Globus pallidus (tissue), 1 donor: ENCODE results near the gene ATL2.
"Not testable (repeated sequence)": the region's sequence is repeated elsewhere in the genome, so short reads cannot be mapped to it uniquely, and the experiment has no call there.

ENCODE experiments used
- DNase-seq: peaks from one replicate; pipeline ENCODE4 v3.0.0-alpha.2; 2015; ENCODE audit warnings: low spot score

The ATL2 gene

DNA sequence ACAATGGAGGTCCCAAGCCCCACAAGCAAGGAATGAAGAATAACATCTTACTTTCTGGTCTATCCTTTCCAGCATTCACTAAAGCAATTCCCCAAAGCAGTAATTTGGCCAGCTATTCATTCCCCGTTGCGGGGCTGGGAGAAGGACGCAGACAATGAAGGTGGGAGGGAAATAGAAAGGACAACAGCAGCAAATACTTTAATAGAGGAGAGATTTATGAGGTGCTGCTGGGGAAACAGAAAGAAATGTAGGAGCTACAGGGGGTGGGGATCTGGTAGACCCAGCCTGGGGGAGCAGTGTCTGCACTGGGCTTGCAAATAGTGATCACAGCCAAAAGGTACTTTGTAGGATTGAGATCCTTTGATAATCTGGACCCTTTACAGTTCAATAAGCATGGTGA, 13.9 kb upstream of the ATL2 start:
- no peak for DNase-seq

DNA sequence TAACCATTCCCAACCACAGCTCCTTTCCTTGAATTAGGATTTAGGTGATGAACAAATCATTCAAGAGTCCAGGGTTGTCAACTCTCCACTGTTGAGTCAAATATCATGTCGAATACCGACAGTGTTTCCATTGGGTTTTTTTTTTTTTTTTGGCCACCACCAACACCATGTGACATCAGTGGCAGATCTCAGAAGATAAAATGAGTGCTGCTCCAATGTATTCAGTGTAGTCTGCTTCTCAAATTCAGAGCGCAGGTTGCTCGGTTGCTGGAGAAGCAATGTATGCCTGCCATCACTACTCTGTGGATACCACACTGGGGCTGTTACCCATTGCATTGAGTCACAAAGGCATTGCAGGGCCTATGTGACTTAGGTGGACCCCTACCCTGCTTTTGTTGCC, 10.8 kb upstream of the ATL2 start:
- no peak for DNase-seq

DNA sequence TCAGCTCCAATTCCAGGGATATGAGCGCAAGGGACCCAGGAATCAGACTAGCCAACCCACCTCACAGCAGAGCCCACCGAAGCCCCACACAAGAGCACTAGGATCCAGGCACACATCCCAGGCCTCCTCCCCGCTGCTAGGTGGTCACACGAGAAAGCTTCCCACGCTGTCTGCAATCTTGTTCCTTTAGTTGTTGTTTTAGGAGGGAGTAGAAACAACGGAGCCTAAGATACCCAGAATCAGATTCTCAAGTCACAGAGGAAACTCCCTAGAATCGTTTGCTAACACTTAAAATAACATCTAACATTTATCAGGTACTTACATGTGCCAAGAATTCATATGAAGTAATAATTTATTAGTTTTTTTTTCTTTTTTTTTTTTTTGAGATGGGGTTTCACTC, 9.7 kb upstream of the ATL2 start:
- DNase-seq, result no peak

DNA sequence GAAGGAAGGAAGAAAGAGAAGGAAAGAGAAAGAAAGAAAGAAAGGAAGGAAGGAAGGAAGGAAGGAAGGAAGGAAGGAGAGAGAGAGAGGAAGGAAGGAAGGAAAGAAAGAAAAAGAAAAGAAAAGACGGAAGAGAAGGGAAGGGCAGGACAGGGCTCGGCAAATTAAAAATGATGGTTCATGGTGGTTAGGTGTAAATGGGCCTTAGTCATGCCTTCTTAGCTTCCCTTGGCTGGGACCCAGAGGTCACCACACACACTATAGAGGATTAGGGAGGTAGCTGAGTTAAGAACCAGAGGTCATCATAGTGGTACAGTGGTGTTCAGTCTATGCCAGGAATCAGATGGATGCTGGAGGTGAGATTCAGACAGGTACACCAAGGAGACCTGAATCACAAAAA, 9.3 kb upstream of the ATL2 start:
- no peak for DNase-seq

DNA sequence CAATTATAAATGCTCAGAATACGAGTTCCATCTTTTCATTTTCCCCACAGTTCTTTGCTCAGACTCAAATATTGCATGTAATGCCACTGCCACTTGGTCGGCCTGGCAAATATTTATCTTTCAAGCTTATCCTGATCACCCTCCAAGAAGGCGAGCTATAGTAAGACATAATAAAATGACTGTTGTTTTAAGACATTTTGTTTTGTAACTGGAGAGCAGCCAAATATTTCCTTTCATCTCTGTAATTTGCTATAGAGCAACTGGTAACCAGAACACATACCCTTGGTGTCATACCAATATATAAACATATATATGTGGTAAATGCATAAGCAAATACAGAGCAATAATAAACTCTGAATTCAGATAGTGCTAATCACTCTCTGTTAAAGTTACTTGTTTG, 7.3 kb upstream of the ATL2 start:
- no peak for DNase-seq

DNA sequence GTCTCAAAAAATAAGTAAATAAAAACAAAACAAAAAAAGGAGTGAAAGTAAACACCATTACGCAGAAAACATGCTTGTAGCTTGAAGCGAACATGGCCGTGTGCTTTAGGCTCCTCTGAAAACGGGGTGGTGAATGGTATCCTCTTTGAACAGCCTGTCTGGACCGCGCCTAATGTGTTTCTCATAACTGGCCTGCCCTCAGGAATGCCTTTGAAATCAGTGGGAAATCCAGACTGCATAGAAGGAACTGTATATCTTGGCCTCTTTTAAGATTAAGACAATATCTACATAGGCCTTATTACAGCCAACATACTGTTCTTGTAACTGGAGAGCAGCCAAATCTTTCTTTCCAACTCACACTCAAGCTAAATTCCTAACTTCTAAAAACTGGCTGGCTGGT, 6.7 kb upstream of the ATL2 start:
- not testable (repeated sequence) for DNase-seq

DNA sequence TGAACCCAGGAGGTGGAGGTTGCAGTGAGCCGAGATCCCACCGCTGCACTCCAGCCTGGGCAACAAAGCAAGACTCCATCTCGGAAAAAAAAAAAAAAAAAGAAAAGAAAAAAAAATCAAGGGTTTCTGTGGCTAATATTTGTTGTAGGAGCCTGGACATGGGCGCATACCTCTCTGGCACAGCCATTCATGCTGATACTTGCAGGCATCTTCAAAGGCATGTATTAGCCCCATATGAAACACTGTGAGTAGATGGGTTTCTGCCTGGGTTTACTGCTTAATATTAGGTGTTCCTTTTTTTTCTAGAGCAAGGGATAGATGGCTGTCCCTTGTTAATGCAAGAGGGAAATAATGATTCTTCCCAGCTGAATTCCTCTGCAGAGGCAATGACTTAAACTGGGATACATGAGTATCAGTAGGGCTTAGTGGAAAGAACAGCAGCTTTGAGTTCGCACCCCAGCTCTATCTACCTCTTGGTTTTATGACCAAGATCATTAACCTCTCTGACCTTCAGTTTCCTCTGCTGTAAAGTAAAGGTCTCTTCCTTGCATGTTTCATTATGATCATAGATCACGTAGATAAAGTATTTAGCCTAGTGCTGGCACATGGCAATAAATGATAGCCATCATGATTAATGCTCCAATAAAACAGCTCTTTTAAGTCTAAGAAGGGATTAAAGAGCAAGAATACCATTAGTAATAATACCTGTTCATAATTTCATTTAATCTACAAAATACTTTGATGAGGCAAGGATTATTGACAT, 4.5 kb upstream of the ATL2 start:
- DNase-seq, result no peak

DNA sequence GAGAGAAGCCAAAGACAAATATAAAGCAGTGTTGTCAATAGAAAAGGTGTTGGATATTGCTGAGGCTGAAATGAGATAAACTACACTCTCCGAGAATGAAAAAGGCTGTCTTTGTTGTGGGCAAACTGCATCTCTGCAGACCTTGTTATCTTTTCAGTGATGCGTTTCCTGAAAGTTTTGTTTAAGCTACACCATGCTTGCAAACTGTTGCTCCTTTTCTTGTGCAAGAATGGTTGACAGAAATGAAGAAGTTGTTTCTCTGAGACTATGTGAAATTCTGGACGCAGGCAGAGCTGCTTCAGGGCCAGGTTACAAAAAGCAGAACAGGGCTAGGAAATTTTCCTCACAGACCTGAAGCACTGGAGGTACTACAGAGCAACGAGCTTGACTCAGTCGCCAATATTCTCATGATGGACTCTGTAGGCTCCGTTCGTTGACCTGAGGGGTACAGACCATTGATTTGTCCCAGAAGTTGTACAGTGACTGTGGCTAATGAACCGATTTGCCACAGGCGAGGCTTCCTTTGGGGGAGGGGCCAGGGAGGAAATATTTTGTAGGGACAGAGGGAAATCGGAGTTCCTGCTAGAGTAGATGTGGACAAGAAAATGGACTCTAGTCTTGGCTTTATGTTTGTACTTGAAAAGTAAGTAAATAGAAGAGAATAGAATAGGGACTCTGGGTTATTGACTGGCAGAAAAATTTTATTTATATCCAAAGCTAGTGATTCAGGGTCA, 3.5 kb upstream of the ATL2 start:
- DNase-seq, result no peak

DNA sequence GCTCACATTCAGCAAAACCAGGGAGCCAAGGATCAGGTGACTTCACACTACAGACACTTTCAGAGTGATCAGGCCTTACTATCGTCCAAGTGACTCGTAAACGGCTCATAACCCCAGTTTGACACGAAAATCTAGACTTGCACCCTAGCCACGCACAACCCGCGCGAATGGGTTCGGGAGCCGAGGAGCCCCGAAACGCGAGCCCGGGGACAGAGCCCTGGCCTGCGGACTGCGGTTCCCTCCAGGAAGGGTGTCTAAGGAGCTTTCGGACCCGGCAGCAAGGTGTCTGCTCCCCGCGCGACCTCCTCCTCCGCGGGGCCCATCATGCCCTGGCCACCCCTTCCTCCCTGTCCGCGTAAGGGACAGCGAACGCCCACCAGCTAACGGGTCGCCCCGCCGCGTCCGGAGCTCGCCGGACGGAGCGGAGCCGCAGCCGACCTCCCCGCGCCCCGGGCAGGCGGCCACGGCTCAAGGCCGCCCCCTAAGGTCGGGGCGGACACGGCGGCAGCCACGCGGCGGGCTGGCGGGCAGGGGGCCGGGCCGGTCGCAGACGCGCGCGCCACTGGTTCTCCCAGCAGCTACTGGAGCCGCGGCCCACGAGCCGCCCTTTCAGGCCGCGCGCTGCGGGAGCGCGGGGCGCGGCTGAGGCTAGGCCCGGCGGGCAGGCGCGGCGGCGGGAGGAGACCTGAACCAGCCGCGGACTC, 575 bp downstream of the ATL2 start:
- DNase-seq, result peak; percentile 55

DNA sequence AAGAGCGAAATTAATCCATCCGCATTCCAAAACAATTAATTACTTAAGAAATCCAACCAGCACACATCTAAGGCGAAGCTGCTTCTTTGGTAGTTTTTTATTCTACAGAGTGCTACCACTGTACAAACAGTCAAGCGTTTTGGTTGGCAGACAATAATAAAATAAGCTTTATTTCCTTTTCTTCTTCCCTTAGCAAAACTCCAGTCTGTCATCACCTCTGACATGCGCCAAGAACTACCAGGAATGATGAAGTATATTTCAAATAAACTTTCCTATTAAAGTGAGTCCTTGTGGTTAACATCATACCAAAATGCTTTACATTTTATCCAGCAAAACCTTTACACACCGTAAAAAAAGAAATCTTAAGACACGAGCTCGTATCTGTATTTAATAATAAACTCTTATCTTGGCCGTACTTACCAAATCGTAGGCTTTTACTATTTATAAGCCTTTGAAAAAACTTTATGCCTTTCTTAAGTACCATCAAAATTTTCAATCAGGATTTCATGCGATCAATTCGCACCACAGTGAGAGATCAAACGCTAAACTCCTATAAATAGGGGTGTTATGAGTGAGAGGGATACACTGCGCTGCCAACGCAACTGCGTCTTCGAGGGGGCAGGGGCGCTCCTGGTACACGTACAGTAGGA, 1.3 kb downstream of the ATL2 start:
- no peak for DNase-seq

DNA sequence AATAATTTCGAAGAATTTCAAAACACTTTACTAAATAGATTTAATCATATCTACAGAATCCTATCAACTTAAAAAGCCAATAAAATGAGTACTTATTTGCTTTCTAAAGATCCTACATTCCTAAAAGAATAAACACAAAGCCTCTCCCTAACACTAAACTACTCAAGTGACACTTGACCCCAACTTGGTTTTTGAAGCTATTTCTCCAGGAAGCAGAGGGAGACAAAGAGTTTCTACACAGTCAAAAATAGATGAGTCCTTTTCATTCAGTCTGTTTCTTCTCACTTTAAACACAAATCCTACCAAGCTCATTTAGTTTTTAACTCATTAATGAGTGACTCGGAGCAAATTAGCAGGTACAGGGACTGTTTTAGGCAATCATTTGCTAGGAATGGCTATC, 2.1 kb downstream of the ATL2 start:
- DNase-seq, result no peak

DNA sequence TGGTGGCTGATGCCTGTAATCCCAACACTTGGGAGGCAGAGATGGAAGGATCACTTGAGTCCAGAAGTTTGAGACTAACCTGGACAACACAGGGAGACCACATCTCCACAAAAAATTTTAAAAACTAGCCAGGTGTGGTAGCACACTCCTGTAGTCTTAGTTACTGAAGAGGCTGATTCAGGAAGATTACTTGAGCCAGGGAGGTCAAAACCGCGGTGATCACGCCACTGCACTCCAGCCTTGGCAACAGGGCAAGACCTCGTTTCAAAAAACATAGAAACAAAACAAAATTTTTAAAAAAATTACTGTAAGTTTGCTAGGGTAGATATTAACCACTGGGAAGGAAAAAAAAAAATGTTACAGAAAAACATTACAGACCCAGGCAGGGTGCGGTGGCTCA, 5.8 kb downstream of the ATL2 start:
- DNase-seq, result no peak

DNA sequence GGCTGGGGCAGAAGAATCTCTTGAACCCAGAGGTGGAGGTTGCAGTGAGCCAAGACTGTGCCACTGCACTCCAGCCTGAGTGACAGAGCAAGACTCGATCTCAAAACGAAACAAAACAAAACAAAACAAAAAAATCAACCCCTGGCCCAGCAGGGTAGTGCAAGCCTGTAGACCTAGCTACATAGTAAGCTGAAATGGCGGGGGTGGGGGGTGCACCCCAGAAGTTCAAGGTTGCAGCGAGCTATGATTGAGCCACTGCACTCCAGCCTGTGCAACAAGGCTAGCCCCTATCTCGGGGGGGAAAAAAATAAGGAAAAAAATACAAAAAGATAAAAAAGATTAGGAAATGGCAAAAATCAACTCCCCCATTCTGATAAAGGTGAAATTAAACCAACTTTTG, 6.4 kb downstream of the ATL2 start:
- DNase-seq, result no peak

DNA sequence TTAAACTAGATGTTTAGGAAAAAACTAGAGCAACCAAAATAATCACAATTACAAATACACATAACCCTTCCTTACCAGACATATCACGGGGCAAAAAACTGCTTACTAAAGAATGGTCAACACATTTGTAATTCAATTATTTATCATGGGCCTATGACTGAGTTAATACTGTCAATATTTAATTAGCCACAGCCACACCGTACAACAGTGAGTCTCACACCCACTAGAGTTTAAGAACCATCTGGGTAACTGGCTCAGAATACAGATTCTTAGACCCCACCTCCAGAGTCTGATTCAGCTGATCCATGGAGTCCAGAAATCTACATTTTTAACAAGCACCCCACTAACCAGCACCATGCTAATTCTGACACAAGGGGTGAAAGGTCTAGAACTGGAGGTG, 14.8 kb downstream of the ATL2 start:
- no peak for DNase-seq

DNA sequence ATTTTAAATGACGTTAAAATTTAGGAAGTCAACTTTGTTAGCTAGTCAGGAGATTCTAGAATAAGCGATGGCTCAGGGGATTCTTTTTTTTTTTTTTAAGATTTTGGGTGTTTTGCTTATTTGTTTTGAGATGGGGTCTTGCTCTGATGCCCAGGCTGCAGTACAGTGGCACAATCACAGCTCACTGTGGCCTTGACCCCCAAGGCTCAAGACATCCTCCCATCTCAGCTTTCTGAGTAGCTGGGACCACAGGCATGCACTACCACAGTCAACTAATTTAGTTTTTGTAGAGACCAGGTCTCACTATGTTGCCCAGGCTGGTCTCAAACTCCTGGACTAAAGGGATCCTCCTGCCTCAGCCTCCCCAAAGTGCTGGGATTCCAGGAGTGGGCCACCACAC, 16.9 kb downstream of the ATL2 start:
- DNase-seq, result no peak

DNA sequence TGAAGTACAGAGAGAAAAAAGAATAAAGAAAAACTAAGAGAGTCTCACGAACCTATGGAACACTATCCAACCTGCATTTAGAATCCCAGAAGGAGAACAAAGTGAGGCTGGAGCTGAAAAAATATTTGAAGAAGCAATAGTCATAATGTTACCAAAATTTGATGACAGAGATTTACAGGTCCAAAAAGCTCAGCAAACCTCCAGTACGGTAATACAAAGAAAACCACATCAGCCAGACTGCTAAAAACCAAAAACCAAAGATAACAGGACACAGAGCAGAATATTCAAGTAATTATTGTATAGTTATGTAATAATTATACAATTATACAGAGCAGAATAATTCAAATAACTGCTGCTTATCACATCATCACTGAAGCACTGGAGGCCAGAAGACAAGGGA, 23.7 kb downstream of the ATL2 start:
- DNase-seq, result no peak

DNA sequence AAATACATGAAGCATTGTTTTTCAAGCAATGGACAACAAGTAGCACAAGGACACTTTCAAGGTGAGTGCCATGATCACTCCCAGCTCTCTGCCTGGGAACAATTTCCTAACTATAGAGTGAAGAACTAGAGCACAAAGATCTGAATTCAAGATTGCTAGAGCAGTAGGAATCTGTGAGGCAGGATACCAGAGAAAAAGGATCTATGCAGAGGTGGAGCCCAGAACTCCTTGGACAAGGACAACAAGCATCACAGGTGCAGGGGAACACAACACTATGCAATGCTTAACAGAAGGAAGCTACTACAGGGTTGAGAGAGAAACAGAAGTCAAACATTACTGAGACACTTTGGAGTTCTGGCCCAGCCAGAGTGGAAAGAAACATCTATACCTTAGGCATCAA, 24.7 kb downstream of the ATL2 start:
- DNase-seq, result no peak

DNA sequence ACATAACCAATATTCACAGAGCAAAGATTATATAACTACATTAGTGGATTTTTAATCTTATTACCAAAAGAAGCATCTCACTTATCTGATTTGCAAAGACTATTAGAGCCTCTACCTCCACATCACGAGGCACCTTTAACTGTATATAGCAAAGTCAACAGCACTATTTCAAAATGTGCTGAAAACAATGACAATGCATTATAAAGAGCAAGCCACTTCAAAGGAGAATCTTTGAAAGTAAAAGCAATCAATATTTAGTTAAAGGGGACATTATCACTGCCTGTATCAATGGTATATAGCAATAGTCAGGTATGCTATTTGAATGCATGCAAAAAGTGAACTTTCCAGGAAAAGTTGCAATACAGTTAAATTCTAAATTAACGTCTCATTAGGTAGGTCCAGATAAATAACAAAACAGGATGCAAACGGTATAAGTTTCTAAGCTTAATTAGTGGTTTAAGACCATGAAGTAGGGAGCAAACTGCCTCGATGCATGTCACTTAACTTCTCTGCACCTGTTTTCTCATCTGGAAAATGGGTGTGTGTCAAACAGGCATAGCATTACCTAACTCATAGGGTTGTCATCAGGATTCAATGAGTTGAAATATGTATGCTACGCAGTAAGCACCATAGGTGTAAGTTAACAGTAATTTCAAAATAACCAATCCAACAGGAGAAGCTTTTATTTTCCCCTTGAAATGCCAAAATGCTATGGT, 31.6 kb downstream of the ATL2 start:
- no peak for DNase-seq

DNA sequence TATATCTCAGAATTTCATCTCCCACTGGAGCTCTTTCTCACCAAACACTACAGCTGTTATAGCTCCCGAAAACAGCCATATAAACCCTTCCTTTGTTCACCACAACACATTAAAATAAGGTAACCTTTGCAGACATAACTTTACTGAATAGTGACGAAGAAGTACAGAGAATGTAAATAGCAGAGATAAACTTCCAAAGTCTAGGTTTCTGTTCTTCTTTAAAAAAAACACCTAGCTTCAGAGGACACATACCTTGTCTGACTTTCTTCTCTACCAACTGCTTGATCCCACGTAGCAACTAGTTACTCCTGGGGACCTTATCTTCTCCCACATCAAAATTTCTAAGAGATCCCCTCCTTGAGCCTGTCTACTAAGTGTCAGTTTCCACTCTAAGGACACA, 32.3 kb downstream of the ATL2 start:
- DNase-seq, result no peak

DNA sequence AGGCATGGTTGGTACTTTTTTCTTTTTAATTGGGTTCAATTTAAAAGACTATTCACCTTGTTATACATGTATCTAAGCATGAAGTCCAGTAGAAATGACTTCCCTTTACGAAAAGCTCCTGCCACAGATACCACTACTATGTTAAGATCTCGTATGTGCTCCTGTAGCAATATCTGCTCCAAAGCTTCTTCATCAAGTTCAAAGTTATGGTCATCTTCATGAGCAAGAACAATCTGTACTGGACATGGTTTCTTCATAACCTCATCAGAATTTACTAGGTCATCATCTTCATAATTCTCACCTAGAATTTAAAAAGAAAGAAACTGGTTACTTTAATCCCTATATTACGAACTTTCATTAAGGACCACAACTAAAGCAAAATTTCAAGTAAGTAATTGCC, 33.9 kb downstream of the ATL2 start:
- no peak for DNase-seq

DNA sequence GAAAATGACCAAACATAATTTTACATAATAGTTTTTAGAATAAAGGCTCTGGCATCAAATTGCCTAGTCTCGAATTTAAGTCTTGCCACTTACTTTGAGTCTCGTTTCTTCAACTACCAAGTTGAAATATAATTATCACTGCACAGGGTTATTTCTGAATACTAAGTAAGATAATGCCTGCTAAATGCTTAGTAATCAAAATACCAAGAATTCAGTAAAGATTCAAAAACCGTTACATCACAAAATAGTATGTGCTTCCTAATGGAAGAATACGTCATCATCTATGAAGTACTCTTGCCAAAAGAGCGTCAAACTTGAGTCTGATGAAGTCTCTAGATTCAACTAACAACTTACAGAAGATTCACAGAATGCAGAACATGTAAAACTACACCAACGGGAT, 40.5 kb downstream of the ATL2 start:
- no peak for DNase-seq

DNA sequence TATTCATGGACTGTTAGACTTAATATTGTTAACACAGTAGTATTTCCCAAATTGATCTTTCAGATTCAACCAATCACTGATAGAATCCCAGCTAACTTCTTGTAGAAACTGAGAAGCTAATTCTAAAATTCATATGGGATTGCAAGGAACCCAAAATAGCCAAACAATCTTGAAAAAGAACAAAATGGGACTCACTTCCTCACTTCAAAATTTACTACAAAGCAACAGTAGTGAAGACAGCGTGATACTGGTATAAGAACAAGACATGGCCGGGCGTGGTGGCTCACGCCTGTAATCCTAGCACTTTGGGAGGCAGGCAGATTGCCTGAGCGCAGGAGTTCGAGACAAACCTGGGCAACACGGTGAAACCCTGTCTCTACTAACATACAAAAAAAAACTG, 46.3 kb downstream of the ATL2 start:
- no peak for DNase-seq
